Spleen (tissue), 11 donors: ENCODE data around the gene PRDM5. TPM values are rescaled to one million over a fixed set of nuclear protein-coding genes. Genes with fewer than 3 reads are reported as not detected.
A peak's percentile ranks its signal among the peaks of the same experiment; 100 is the strongest.

ENCODE experiments used
- DNase-seq: peaks from one replicate; pipeline ENCODE4 v3.0.0-alpha.2; 2020
- H3K27ac ChIP-seq, 8 donors: fragments of 200-600 bp; sonication (generic) in 7 of 8; 1 replicate in 4 of 8; 2 replicates in 4 of 8; pipeline versions ENCODE4 v1.5.0 to v1.8.0; 2016 to 2021; ENCODE audit warnings: inconsistent platforms in 4 of 8, mild to moderate bottlenecking in 4 of 8, moderate library complexity in 1 of 8
- H3K27me3 ChIP-seq, 7 donors: fragments of 200-600 bp; sonication (generic) in 6 of 7; replicated peaks in 1 of 7; 1 replicate in 4 of 7; 2 replicates in 3 of 7; pipeline versions ENCODE4 v1.5.0 to v1.8.0; 2016 to 2021; ENCODE audit warnings: inconsistent platforms in 3 of 7, mild to moderate bottlenecking in 1 of 7
- H3K36me3 ChIP-seq, 6 donors: fragments of 200-600 bp; sonication (generic) in 5 of 6; 1 replicate in 4 of 6; 2 replicates in 2 of 6; pipeline versions ENCODE4 v1.5.0 to v1.8.0; 2016 to 2021; ENCODE audit warnings: inconsistent platforms in 2 of 6
- H3K4me1 ChIP-seq, 6 donors: fragments of 200-600 bp; sonication (generic) in 5 of 6; 1 replicate in 3 of 6; 2 replicates in 3 of 6; pipeline versions ENCODE4 v1.5.0 to v1.8.0; 2016 to 2021; ENCODE audit warnings: inconsistent platforms in 3 of 6
- H3K4me3 ChIP-seq, 8 donors: fragments of 200-600 bp; sonication (generic) in 7 of 8; 1 replicate in 4 of 8; 2 replicates in 4 of 8; pipeline versions ENCODE4 v1.5.0 to v1.8.0; 2016 to 2021; ENCODE audit warnings: inconsistent platforms in 4 of 8, mild to moderate bottlenecking in 4 of 8, moderate library complexity in 2 of 8
- H3K9me3 ChIP-seq, 8 donors: fragments of 200-600 bp; sonication (generic) in 7 of 8; 1 replicate in 4 of 8; 2 replicates in 4 of 8; pipeline versions ENCODE4 v1.5.0 to v1.8.0; 2016 to 2021; ENCODE audit warnings: inconsistent platforms in 4 of 8
- POLR2A ChIP-seq, 3 donors: fragments of 450-650 bp; IDR thresholded peaks; one replicate each; pipeline ENCODE4 v1.5.1; 2017; ENCODE audit warnings: antibody characterized with exemption in 3 of 3, mild to moderate bottlenecking in 1 of 3
- POLR2AphosphoS5 ChIP-seq, 3 donors: sonication (generic); formaldehyde crosslinking; IDR thresholded peaks; one replicate each; pipeline ENCODE4 v1.5.1; 2017; ENCODE audit warnings: antibody characterized with exemption in 3 of 3
- WGBS, 5 donors: extraction: QIAGEN DNeasy Blood & Tissue Kit in 3 of 5; methylation state at CpG; one replicate each; pipeline versions ENCODE4 v1.1.5 to v1.1.7; 2013 to 2018; 5-methylcytosine and 5-hydroxymethylcytosine counted together
- intact Hi-C: fragments of 100-400 bp; cut with DNase I; formaldehyde crosslinking; loops from one replicate; pipeline ENCODE4 v1.15.0; 2023; ENCODE audit warnings: low total_unique reads
- polyA plus RNA-seq, 3 donors: library from polyadenylated mRNA; stranded (reverse); fragments of 200-250 nt; gene quantifications; one replicate each; pipeline ENCODE4 v1.2.1, GENCODE V29; 2013
- total RNA-seq, 7 donors: library from RNA; depleted of rRNA in 3 of 7; stranded (reverse); fragments of >200 nt in 3 of 7; fragmentation: NEBNext Ultra II Directional in 4 of 7; extraction: Animal tissue kit (Norgen Biotek cat#: 25700) in 4 of 7; gene quantifications; one replicate each; pipeline versions ENCODE4 v1.1.0 to v1.2.1, GENCODE V29; 2016 to 2021
- TF ChIP-seq, protein P1 (sequence below), 11 experiments: fragments of 200-600 bp in 7 of 11; fragments of 450-650 bp in 4 of 11; sonication (generic) in 4 of 11; IDR thresholded peaks in 8 of 11; conservative IDR thresholded peaks in 3 of 11; 1 replicate in 7 of 11; 2 replicates in 4 of 11; pipeline versions ENCODE4 v1.4.0 to v1.8.0; 2016 to 2021; ENCODE audit warnings: antibody characterized with exemption in 11 of 11, inconsistent platforms in 4 of 11, mild to moderate bottlenecking in 1 of 11
- donor health status: healthy with polysubstance abuse.
- donor health status: DM: no; HTN: no; CAD: no; lungs with moderate emphysema.
- donor health status: DM: no; HTN: no; CAD: no.
- donor health status: Bipolar disorder and iron deficiency.
- donor health status: healthy.
- donor health status: DM: no; HTN: no; CAD: no.
- donor health status: DM: yes; HTN: yes; CAD: no.

Gene PRDM5
- total and polyA plus RNA-seq, 10 donors = 0.50 to 14.5 (median 7.6) TPM

DNA sequence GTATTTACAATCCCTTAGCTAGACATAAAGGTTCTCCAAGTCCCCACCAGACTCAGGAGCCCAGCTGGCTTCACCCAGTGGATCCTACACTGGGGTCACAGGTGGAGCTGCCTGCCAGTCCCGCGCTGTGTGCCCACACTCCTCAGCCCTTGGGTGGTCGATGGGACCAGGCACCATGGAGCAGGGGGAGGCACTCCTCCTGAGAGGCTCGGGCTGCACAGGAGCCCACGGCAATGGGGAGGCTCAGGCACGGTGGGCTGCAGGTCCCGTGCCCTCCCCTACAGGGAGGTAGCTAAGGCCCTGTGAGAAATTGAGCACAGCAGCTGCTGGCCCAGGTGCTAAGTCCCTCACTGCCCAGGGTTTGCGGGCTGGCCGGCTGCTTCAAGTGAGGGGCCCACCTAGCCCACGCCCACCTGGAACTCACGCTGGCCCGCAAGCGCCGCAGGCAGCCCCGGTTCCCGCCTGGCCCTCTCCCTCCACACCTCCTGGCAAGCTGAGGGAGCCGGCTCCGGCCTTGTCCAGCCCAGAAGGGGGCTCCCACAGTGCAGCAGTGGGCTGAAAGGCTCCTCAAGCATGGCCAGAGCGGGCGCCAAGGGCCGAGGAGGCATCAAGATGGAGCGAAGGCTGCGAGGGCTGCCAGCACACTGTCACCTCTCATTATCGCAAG lies 113.9 kb downstream of the PRDM5 start:
- no peak overlapping the region for H3K27ac ChIP-seq
- DNase-seq = peak; percentile 69
- H3K9me3 ChIP-seq = peaks cover 0 to 35% (median 21%) of the 10 kb centered on the region in 8 donors
- no peaks in the 10 kb centered on the region for H3K4me1 ChIP-seq
- H3K27me3 ChIP-seq = no peaks in the 10 kb centered on the region
- intact Hi-C loops = no loop called here
- H3K4me3 ChIP-seq = no peak overlapping the region
- TF ChIP-seq, protein P1, sequence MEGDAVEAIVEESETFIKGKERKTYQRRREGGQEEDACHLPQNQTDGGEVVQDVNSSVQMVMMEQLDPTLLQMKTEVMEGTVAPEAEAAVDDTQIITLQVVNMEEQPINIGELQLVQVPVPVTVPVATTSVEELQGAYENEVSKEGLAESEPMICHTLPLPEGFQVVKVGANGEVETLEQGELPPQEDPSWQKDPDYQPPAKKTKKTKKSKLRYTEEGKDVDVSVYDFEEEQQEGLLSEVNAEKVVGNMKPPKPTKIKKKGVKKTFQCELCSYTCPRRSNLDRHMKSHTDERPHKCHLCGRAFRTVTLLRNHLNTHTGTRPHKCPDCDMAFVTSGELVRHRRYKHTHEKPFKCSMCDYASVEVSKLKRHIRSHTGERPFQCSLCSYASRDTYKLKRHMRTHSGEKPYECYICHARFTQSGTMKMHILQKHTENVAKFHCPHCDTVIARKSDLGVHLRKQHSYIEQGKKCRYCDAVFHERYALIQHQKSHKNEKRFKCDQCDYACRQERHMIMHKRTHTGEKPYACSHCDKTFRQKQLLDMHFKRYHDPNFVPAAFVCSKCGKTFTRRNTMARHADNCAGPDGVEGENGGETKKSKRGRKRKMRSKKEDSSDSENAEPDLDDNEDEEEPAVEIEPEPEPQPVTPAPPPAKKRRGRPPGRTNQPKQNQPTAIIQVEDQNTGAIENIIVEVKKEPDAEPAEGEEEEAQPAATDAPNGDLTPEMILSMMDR (IDR thresholded peaks at IDR 0.05 in 8 of 11, conservative IDR thresholded peaks at IDR 0.05 in 3 of 11) = no peak
- peaks cover 0 to 21% (median 2%) of the 10 kb centered on the region in 6 donors for H3K36me3 ChIP-seq
- WGBS, 5 donors = 93 to 97% (median 96%) methylated on average over 16 to 24 of the region's 24 CpGs

DNA sequence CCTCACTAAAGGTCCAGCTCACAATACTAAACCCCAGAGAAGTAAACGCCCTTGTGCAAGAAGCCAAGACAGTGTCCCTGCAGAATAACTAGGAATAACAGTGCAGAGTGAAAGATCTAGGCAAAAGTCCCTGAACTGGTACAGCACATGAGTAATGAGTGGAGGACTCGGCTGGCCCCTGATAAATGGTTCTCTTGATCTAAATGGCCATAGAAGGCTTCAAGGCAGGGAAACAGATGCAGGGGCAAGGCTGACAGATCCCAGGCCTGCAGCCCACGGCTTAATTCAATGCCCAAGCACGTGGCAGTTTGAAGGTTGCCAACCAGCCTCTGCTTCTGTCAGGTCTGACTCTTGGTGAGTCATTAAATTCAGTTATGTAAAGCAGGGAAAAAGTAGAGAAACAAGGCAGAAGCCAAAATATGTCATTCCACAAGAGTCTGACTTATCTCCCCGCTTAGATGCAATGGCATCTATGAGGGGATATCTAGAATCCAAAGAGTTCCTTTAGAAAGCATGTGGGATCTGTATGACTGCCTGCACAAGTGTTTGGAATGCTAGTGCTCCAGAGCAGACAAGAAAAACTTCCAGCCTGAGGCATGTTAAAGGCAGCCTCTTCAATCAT lies 121.3 kb downstream of the PRDM5 start:
- Histone ChIP-seq H3K4me1 (no peaks in the 10 kb centered on the region), H3K27me3 (no peaks in the 10 kb centered on the region), H3K4me3 (no peak overlapping the region), H3K36me3 (peaks cover 0 to 17% (median 0%) of the 10 kb centered on the region in 6 donors), H3K9me3 (peaks cover 0 to 3% (median 0%) of the 10 kb centered on the region in 8 donors), H3K27ac (no peak overlapping the region)
- WGBS, 5 donors = 72 to 88% (median 80%) methylated on average over 5 of the region's 5 CpGs
- TF ChIP-seq POLR2A (IDR thresholded peaks at IDR 0.05) = no peak
- TF ChIP-seq POLR2AphosphoS5 (IDR thresholded peaks at IDR 0.05) = no peak
- TF ChIP-seq, protein P1 (IDR thresholded peaks at IDR 0.05 in 8 of 11, conservative IDR thresholded peaks at IDR 0.05 in 3 of 11) = no peak
- no peak for DNase-seq
- intact Hi-C loops = no loop called here

DNA sequence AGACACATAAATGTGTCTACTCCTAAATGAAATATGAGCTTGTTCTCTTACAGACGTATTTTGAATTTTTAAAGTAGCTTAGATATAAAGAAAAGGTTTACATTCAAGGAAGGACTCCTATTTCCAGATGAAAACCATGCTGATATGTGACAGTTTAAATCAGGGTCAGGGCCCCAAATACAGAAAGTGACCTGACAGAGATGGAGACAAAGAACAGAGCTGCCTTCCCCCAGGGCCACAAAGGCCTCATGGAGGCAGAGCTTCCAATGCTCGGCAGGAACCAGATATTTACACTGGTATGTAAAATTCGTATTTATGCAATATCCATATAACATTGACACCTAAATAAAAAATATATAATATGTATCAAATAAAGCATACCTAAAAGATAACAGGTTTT lies 124.0 kb downstream of the PRDM5 start:
- Histone ChIP-seq H3K9me3 (no peaks in the 10 kb centered on the region), H3K27ac (no peak overlapping the region), H3K36me3 (peaks cover 0 to 17% (median 0%) of the 10 kb centered on the region in 6 donors), H3K4me1 (no peaks in the 10 kb centered on the region), H3K4me3 (no peak overlapping the region), H3K27me3 (no peaks in the 10 kb centered on the region)
- no peak for DNase-seq
- 81 to 94% (median 89%) methylated on average over 3 of the region's 3 CpGs for WGBS, 5 donors
- TF ChIP-seq POLR2A (IDR thresholded peaks at IDR 0.05) (no peak), POLR2AphosphoS5 (IDR thresholded peaks at IDR 0.05) (no peak)
- TF ChIP-seq, protein P1 (IDR thresholded peaks at IDR 0.05 in 8 of 11, conservative IDR thresholded peaks at IDR 0.05 in 3 of 11) = no peak
- intact Hi-C loops = no loop called here

DNA sequence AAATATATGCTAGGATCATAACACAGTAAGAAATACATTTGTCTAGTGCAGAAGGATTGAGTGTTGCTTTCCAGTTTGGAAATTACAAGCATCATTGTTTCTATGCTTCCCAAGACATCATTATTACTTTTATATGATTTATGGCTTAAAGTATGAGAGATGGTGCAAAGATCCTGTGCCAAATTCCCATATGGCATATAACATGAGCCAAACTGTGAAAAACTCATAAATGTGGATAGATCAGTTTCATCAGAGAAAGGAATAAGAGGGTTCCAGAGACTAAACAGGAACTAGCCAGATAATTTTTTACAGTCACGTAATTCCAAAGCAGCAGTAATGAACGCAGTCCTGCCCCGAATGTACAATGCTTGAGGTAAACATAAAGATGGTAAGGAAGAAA lies 126.3 kb downstream of the PRDM5 start:
- 72 to 98% (median 91%) methylated on average over 3 of the region's 3 CpGs for WGBS, 5 donors
- TF ChIP-seq POLR2AphosphoS5 (IDR thresholded peaks at IDR 0.05) = no peak
- TF ChIP-seq POLR2A (IDR thresholded peaks at IDR 0.05) = no peak
- TF ChIP-seq, protein P1 (IDR thresholded peaks at IDR 0.05 in 8 of 11, conservative IDR thresholded peaks at IDR 0.05 in 3 of 11) = no peak
- H3K4me3 ChIP-seq = no peak overlapping the region
- no peak for DNase-seq
- intact Hi-C loops = no loop called here
- no peaks in the 10 kb centered on the region for H3K4me1 ChIP-seq
- peaks cover 0 to 17% (median 0%) of the 10 kb centered on the region in 6 donors for H3K36me3 ChIP-seq
- no peak overlapping the region for H3K27ac ChIP-seq
- no peaks in the 10 kb centered on the region for H3K27me3 ChIP-seq
- H3K9me3 ChIP-seq = no peaks in the 10 kb centered on the region
